Activated CD4-positive, alpha-beta T cell treated with anti-CD3 and anti-CD28 coated beads, Interleukin-2, amount 50 U/mL, for 48 hours (primary cell): ENCODE results near the gene ATP10A.

Experiments used
- DNase-seq, 2 experiments: peaks; one replicate each; pipeline ENCODE4 v3.0.0-alpha.2; 2020

Gene ATP10A

DNA sequence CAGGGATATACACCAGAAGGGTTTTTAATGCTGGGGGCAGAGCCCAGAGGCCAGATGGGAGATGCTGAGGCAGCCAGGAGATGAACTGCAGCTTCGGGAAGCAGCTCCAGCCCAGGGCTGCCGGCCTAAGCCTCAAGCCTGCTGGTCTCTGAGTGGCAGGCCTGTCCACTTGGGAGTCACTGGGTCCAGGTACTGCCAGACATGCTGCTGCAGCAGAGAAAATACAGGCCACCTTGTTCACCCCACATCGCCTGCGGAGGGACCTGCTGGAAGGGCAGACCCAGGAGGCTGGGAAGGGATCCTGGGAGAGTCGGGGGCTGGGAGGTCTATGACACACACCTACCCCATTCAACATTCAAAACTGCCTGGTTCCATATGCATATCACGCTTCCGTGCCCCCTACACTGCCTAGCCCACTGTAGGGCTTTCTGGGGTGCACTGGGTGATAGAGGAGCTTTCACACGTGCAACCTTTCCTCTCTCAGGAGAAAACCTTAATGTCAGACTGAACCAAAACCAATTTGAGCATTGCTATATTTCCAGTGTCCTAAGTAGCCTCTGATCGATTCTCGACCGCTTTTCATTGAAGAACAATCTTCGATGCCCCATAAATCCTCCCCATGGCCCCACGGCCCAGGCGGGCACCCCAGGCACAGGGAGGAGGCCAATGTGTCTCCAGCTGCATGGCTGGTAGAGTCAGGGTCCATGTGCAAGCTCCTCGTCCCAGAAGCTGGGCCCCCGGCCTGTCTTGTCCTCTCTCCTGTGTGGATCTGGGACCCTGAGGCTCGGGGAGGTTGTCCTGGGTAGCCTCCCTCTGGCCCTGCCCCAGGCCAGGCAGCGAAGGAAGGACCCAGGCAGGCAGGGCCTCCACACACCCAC, 147.4 kb downstream of the ATP10A start:
- DNase-seq = no peak

DNA sequence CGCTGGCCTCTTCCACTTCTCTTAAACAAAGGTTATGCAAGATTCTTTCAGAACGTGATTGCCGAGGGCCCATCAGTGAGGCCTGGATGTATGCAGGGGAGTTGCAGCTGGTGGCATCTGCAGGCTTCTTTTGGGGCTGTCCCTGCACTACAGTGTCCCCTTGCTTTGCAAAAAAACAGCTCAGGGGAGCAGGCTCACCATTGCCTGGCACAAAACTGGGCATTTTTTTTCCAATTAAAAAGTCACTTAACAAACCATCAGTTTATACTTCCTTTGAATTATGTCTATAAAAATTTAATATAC, 148.6 kb downstream of the ATP10A start:
- no peak for DNase-seq

DNA sequence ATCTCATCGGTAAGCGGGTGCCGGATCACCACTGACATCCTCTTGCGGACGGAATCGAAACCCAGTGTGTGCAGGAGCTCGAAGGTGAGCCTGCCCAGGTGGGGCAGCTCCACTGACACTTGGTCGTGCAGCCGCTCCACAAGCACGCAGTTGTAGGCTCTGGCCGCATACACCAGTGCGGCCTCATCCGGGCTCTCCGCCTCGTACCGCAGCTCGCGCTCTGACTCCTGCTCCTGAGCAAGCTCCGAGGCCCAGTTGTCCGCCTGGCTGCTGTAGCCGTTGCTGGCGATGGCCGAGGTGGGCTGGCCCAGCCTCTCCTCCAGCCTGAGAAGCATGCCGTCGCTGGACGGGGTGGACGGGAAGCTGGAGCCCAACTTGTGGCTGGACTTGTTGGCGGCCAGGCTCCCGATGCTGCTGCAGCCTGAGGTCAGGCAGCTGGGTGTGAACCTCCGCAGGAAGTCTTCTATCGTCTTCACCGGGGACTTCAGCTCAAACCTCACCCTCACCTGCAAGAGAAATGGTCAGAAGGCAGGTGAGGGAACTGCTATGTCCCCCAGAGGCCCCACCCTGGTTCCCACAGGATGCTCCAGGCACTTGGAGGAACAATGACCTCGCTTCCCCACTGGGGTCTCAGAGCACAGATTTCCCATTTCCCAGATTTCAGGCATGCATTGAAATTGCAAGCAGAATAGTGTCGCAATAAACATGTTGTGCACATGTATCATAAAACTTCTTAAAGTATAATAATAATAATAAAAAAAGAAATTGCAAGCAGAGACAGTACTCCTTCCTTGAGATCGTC, 149.2 kb downstream of the ATP10A start:
- DNase-seq = no peak

DNA sequence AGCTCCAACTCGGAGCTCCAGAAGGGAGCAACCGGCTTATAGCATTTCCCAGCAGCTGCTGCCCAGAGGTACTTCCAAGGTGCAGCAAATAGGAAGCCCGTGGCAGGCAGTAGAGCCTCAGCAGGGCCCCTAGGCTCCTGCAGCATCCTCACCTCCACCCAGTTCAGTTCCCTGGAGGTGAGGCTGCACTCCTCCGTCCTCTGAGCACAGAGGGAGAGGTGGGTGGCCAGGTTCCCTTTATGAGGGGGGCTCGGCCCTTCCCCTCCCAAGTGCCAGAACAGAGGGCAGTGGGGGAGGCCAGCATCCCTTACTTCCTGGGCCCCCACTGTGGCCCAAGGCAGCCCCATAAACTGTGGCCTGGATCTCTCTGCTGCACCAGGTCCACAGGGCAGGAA, 150.2 kb downstream of the ATP10A start:
- no peak for DNase-seq

DNA sequence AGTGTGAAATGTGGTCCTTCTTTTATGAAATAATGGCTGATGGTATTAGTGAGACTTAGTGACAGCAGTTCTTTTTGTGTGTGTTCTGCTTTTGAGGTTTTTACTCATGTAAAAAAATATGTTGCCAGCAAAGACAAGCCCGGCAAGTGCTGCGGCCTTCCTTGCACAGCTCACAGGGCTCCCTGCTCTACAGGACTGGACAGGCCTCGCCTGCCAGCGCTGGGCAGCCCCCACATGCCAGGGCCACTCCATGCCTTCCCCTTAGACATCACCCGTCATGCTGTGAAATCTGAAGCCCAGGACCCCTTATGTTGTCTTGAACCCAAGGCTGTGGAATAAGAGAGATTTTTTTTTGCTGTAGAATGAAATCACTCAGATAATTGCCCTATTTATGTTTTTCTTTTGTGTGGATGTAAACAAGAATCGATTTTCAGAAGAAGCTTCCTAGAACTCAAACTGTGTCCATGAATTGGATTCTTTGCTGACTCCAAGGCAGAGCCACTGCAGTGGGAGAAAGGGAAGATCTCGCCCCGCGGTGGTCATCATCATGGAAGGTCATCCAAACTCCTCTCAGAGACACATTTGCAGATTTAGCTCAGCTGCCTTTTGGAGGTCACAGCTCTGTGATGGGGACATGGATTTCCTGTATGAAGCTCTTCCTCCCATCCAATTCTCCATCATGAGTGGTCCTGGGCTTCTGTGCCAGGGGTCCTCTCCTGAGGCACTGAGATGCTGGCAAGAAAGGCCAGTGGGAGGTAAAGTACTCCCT, 150.8 kb downstream of the ATP10A start:
- no peak for DNase-seq

DNA sequence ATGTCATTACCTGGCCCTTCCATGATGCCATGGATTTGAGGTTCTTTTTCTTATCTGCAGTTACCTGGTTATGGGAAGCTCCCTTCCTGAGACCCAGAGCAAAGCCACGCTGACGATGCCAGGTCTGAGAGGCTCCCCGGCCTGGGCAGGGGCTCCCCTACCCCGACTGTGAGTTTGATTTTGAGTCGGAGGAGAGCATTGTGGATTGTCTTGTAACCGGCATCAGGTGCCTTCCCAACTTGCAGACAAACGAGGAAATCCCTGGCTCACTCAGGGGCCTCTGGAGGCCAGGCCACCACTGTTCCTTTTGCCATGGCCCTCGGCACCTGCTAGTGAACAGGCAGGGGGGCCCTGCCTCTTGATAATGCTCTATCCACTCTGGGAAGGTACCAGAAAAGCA, 151.4 kb downstream of the ATP10A start:
- DNase-seq = no peak

DNA sequence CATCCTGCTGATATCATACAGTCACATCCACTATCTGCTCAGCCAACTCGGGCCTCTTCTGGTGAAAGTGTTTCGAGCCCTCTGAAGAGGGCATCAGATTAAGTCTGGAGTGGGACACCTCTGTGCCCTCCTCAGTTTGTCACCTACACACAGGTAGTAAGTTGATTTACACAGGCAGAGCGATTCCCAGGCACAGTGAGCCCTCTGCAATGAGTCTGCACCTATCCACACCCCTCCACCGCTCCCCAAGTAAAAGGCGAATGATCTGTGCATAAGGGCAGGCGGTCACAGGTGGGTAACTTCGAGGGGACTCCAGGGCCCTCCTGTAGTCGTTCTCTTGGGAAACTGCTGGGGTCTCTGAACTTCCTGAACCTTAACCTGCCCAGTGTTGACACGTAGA, 152.0 kb downstream of the ATP10A start:
- no peak for DNase-seq

DNA sequence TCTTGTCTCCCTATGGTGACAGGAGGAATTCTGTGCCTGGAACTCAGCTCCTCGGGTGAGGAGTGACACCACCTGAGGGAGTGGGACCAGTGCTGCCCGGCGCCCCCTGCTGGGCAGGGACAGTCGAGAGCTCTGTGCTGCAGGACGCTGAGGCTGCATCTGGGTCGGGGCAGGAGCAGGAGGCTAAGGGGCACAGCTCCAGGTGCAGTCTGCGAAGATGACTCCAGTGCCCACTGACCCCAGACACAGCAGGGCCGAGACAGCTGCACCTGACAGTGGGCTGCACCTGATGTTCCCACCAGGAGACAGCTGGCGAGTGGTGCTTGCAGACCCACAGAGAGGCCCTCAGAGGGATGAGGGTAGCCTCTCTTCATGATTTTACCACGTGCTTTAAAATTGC, 152.9 kb downstream of the ATP10A start:
- DNase-seq = peak; percentile 59 to 67

DNA sequence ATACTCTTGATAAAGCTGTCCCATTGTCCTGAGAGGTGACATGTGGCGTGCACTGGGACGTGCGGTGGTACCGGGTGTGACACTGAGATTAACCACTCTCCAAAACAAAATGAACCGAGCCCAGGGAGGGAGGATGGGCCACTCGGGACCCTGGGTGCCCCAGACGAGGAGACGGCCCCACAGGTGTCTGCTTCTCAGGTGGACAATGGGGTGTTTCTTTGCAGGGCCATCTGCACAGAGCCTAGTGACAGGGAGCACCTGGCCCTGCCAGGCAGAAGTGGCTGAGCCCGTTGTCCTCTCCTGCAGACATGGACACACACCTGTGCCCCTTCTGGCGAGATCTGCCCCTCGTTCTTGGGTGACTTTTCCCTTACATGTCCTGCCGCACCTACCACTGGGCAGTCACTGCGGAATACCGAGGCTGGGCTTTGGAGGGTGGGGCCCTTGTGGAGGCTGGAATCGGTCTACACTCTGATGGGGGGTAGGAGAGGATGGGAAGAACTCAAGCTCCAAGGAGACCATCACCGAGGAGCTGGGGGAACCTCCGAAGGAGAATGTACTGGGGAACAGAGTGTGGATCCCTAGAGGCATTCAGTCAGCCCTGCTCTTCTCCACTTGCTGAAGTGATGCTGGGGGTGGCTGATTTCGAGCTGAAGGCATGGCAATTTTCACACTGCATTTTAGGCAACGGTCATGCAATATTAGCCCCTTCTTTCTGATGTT, 153.5 kb downstream of the ATP10A start:
- no peak for DNase-seq

DNA sequence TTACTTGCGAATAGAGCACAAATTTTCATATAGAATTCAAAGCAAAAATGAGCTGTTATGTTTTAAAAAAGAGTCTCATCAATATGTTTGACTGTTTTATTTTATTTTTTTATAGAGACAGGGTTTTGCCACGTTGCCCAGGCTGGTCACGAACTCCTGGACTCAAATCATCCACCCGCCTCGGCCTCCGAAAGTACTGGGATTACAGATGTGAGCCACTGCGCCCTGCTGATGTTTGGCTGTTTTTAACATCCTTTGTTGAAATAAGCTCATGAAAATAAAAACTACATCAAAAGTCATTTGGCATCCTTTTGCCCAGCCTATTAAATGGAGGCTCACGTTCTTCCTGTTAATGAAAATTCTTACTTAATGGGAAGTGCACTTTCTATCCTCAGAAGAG, 154.7 kb downstream of the ATP10A start:
- DNase-seq = no peak

DNA sequence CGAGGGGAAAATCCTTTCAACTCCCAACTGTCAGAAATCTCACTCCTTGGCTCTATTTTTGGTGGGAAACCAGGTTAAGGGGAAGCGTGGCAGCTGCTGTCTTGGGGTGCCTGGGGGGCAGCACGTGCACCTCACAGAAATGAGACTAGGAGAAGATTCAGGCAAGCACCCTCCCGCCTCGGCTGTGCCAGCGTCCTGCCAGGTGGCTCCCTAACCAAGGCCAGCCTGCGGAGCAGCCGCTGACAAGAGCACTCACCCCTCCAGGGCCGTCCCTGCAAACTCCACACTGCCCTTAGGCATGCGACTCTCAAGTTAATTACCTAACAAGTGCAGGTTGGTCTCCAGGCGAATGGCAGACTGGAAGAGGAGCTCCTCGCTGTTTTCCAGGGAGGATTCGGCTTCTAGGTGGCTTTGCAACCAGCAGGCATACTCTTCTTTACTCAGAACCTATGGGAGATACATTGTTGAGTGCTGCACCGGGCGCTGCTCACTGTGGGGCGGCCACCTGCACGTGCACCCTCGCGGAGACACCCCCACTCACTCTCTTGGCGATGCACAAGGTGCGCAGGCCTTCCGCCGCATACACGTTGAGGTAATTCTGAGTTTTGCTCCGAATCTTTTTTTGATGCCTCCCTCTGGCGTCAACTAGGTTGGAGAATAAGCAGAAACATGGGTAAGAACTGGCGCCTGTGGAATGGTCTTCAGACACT, 155.3 kb downstream of the ATP10A start:
- DNase-seq = no peak

DNA sequence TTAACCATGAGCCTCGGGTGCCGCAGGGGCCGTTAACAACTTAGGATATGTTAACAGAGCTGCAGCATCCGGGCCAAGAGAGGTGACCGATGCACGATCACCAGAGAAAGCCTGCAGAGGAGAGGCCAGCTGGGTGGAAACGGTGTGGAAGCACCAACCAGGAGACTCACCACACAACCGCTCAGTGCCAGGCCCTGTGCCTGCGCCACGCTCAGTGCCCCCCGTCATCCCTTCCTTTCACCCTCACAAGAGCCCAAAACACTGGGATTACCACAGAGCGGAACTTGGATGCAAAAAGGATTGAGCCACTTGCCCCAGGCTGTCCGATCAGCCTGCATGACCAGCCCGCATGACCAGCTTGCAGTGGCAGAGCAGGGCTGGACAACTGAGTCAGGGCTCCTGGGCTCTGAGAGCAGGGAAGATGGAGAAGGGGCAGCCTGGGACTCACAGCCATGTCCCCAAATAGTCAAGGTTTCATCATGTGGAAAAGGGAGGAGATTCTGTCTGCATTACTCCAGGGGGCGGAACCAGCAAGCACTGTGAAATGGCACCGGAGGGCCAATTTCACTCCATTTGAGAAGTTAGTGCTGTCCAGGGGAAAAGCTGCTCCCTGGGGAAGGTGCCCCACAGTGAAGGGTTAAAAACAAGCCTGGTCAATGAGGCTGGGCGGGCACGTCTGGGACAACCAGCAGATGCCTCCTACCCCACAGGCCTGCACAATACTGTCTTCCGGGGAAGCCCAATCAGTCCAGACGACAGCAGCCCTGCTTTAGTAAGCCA, 156.8 kb downstream of the ATP10A start:
- no peak for DNase-seq

DNA sequence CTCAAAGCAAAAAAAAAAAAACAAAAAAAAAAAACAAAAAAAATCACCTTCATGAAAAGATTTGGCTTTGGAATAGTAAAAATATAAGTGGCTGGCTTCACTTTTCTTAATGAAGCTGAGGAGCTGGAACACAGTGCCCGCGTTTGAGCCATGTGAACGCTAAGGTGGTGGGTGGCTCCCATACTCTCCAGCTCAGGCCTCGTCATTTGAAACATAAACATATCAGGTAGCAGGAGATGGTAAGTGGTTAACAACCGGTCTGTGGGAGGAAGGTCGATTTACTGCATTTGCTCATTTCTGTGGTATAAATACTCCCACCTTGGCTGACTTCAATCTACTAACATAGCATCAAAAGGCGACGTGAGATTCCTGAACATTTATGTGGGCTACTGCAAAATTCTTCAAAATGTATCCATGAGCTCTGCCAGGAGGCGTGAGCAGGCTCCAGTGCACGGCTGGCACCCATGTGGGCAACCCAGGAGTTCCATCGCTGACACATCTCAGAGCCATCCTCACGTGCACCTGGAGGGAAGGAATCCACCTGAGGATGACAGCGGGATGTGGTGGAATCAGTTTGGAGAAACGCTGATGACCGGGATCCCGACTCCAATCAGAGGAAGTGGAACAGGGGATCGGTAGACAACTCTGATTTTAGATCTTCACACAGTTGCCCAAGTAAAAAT, 157.6 kb downstream of the ATP10A start:
- DNase-seq = no peak

DNA sequence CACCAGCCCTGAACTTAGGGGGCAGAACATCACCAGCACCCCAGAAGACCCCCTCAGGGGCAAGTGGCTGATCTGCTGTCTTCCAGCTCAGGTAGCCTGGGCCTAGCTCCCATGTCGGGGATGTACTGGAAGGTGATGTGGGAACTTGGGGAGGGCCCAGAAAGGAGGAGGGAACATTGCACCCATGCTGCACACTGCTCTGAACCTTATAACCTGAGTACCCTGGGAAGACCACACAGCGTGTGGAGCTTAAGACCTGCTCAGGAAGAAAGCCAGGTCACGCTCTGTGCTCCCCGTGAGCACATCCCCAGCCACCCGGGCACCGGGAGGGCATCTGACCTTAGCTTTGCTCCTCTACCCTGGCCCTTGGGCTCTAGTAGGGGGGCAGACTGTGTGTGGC, 159.4 kb downstream of the ATP10A start:
- DNase-seq = no peak

DNA sequence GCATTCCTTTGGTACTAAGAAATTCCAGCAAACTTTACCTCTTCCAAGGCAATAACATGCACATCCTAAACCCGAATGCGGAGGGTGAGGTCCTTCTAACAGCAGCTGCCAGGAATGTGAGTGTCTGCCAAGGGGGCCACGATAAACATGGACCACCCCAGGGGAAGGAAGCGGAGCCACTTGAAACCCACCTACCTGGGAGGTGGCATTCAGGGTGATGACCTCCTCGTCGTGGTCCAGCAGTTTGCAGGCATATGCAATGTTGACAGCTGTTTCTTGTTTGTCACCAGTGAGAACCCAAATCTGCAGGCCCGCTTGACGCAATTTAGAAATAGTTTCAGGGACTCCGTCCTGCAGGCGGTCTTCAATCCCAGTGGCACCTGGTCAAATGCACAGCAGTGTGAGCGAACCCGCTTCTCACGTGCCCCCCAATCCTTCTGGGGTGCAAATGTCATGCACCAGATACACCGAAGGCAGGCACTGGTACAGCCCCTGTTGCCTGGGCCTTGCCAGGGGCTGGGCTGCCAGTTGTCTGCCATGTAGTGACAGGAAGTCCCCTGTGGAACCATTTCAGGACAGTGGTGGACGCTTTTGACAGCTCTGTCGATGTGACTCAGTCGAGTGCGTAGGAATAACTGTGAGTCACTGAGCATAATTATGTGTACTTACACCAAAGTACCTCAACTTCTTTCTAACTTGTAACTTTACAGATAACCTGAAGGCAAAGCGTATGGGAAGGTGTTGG, 161.2 kb downstream of the ATP10A start:
- DNase-seq = no peak

DNA sequence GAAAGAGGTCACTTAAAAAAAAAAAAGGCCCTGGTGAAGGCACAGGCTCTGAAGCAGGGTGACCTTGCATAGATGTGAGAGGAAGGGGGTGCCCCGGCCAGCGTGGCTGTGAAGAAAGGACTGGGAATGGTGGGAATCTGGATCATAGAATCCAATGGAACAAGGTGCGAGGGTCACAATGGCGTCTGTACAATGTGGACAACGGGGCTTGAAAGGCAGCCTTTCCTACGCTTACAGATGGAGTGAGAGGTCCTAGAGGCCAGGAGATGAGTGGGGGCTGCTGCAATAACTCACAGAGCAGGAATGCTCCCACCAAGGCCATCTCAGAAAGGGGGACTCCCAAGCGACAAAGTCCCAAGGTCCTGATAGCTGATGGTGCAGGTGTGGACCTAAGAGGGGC, 162.2 kb downstream of the ATP10A start:
- no peak for DNase-seq

DNA sequence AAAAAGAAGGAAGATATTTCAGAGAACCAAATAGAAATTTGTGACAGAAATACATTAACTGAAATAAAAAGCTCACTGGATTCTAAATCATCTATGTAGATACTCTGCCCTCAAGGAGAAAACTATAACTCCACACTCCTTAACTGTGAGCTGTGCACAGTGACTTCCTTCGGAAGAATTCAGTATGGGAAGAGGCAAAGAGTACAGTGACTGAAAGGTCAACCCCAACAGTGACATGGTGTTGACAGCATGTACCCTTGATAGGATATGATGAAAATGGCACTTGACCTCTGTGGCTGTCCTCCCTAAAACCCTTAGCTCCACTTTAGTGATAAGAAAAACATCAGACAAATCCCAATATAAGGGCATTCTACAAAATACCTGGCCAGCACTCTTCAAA, 165.5 kb downstream of the ATP10A start:
- DNase-seq = no peak

DNA sequence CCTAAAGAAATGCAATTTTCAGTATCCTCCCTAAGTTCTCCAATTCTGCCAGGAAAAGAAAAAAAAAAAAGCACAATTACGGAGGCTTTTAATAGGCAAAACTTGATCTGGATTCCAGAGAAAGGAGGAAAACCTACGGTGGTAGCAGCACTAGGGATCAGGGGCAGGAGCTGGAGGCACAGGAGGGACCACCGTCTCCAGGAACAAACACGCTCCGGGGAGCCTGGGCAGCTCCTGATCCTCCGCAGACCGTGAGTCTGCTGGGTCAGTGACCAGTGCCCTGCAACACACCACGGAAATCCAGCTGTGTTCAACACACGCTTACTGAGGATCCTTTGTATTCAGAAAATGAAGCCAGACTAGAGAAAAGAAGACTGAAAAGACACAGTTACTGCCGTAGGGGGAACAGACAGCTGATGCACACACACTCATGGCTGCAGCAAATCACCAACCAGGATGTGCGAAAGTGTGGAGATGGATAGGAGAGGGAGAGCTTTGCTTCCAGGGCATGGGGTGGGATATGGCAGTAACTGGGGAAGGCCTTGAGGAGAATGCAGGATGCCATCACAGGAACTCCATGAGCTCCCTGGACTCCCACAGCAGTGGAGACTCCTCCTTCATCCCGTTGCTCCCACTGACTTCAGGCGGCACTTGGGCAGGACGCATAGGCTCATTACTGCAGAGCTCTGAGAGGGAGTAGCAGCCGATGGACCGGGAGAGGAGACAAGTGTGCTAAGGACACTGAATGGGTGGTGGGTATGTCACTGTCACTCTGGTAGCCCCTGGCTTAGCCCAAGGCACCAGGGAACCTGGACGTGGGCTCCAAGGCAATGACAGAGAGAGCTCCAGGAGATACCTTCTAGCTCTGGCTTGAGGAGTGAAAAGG, 167.0 kb downstream of the ATP10A start:
- DNase-seq = no peak

DNA sequence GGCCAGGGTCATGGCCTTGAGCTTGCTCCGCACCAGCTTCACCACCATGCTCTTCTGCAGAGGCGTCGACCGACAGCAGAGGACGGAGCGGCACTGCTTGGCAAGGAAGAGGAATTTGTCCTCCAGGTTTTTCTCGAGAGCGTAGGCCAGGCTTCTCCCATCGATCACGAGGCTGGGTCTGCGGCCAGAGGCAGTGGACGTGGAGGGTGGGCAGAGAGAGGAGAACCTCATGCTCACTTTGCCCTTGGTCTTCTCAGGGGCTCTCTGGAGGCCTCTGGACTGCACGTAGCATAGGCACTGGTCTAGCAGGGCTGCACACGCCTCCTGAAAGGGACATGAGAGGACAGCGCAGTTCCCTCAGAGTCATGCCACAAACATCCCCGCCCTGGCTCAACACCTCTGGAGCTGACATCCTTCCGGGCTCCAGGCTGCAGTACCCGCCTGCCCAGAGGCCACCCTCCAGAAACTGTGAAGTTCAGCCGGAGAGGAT, 168.3 kb downstream of the ATP10A start:
- DNase-seq = no peak
